Common myeloid progenitor, CD34-positive (primary cell): Measurements from ENCODE around the gene MFSD2B.
"Not testable (repeated sequence)": the region's sequence is repeated elsewhere in the genome, so short reads cannot be mapped to it uniquely, and the experiment has no call there.

Experiments
- CTCF ChIA-PET: fragments of 350-600 bp; sonication (Branson Sonifier 250); formaldehyde crosslinking; loops from one replicate; lab custom pipeline; 2021; ENCODE audit warnings: antibody characterized with exemption; lab: Charles Lee
- POLR2A ChIA-PET: fragments of 350-600 bp; sonication (Branson Sonifier 250); formaldehyde crosslinking; loops from one replicate; lab custom pipeline; 2021; ENCODE audit warnings: antibody characterized with exemption; lab: Charles Lee
- DNase-seq, 3 donors: peaks; one replicate each; pipeline versions ENCODE4 v3.0.0 to v3.0.0-alpha.2; 2013
- H3K27ac ChIP-seq, 2 experiments: 1 replicate in 1 of 2; 2 replicates in 1 of 2; pipeline ENCODE4 v1.7.0; 2013; ENCODE audit warnings: inconsistent platforms in 2 of 2, low read length in 2 of 2, mild to moderate bottlenecking in 2 of 2, low read depth in 1 of 2, moderate library complexity in 1 of 2; ENCODE audit not compliant: severe bottlenecking in 2 of 2, insufficient read depth in 1 of 2, poor library complexity in 1 of 2
- H3K27me3 ChIP-seq, 5 experiments: replicated peaks in 2 of 5; 1 replicate in 3 of 5; 2 replicates in 2 of 5; pipeline versions ENCODE4 v1.6.1 to v1.7.0; 2013; ENCODE audit warnings: low read length in 4 of 5, mild to moderate bottlenecking in 2 of 5, moderate library complexity in 2 of 5, inconsistent platforms in 1 of 5; ENCODE audit not compliant: insufficient read depth in 5 of 5, control insufficient read depth in 4 of 5
- H3K36me3 ChIP-seq, 4 experiments: 1 replicate in 2 of 4; 2 replicates in 2 of 4; pipeline versions ENCODE4 v1.6.1 to v1.7.0; 2013; ENCODE audit warnings: low read length in 3 of 4, control low read depth in 1 of 4, mild to moderate bottlenecking in 1 of 4; ENCODE audit not compliant: control insufficient read depth in 4 of 4, insufficient read depth in 4 of 4
- H3K4me1 ChIP-seq, 4 experiments: 1 replicate in 3 of 4; 2 replicates in 1 of 4; pipeline versions ENCODE4 v1.6.1 to v1.7.1; 2013; ENCODE audit warnings: low read length in 3 of 4, mild to moderate bottlenecking in 3 of 4, control low read depth in 1 of 4, inconsistent platforms in 1 of 4, moderate library complexity in 1 of 4; ENCODE audit not compliant: control insufficient read depth in 4 of 4, insufficient read depth in 4 of 4; ENCODE audit errors: control extremely low read depth in 1 of 4
- H3K4me3 ChIP-seq, 7 experiments: 1 replicate in 4 of 7; 2 replicates in 3 of 7; pipeline versions ENCODE4 v1.5.1 to v1.7.0; 2013; ENCODE audit warnings: mild to moderate bottlenecking in 7 of 7, low read length in 6 of 7, moderate library complexity in 6 of 7, inconsistent platforms in 2 of 7, low read depth in 2 of 7, control low read depth in 1 of 7; ENCODE audit not compliant: insufficient read depth in 4 of 7, control insufficient read depth in 1 of 7; ENCODE audit errors: extremely low read depth in 1 of 7
- H3K9me3 ChIP-seq, 5 experiments: 1 replicate in 4 of 5; 2 replicates in 1 of 5; pipeline versions ENCODE4 v1.6.1 to v1.7.1; 2013; ENCODE audit warnings: low read length in 4 of 5, mild to moderate bottlenecking in 2 of 5, inconsistent platforms in 1 of 5, low read depth in 1 of 5, moderate library complexity in 1 of 5; ENCODE audit not compliant: control insufficient read depth in 4 of 5, insufficient read depth in 2 of 5; ENCODE audit errors: control extremely low read depth in 1 of 5
- WGBS: methylation state at CpG from one replicate; pipeline ENCODE4 v1.1.5; 2013; ENCODE audit not compliant: insufficient coverage; 5-methylcytosine and 5-hydroxymethylcytosine counted together

The MFSD2B gene

GRCh38 chr2:24012521-24013188, 2.8 kb downstream of the MFSD2B start:
- peak overlapping the region in 1 of 2 experiments; percentile 77 for H3K27ac ChIP-seq
- no peaks in the 10 kb centered on the region for H3K9me3 ChIP-seq
- H3K36me3 ChIP-seq, result no peaks in the 10 kb centered on the region
- DNase-seq, result no peak
- H3K4me3 ChIP-seq, result no peak overlapping the region
- 82% methylated on average over 7 of the region's 9 CpGs for WGBS
- ChIA-PET CTCF (interaction anchor here (0.7 to 1.8 kb wide), 5 partner anchors 8 to 72 kb away, joined by 3 to 5 read pairs (median 4); partner anchors contain the start of gene TP53I3), POLR2A (no interaction called here)
- peaks cover 0 to 10% (median 2%) of the 10 kb centered on the region in 5 experiments for H3K27me3 ChIP-seq
- peaks cover 12 to 45% (median 28%) of the 10 kb centered on the region in 4 experiments for H3K4me1 ChIP-seq

- CTCF ChIA-PET, result interaction anchor here (1.2 to 1.9 kb wide), 2 partner anchors 8 to 69 kb away, joined by 3 to 5 read pairs; partner anchors contain the start of gene TP53I3
- H3K36me3 ChIP-seq, H3K27ac ChIP-seq, H3K9me3 ChIP-seq, H3K27me3 ChIP-seq, POLR2A ChIA-PET, DNase-seq, H3K4me3 ChIP-seq: not testable (repeated sequence)
- peaks cover 12 to 35% (median 21%) of the 10 kb centered on the region in 4 experiments for H3K4me1 ChIP-seq
- 94% methylated on average over 3 of the region's 6 CpGs for WGBS
Measured at GRCh38 chr2:24014902-24015301, 5.0 kb downstream of the MFSD2B start.

GRCh38 chr2:24015562-24016375, 5.9 kb downstream of the MFSD2B start:
- H3K4me3 ChIP-seq, result no peak overlapping the region
- 100% methylated on average over 6 of the region's 11 CpGs for WGBS

GRCh38 chr2:24016376-24016761, 6.5 kb downstream of the MFSD2B start:
- Histone ChIP-seq H3K9me3 (no peaks in the 10 kb centered on the region), H3K36me3 (no peaks in the 10 kb centered on the region), H3K27me3 (no peaks in the 10 kb centered on the region), H3K4me1 (peaks cover 2 to 21% (median 8%) of the 10 kb centered on the region in 4 experiments), H3K27ac (no peak overlapping the region), H3K4me3 (no peak overlapping the region)
- CTCF ChIA-PET, result interaction anchor here (1.9 kb wide), 1 partner anchor 68 kb away, joined by 5 read pairs; the partner anchor contains the start of gene TP53I3
- no peak for DNase-seq
- 92% methylated on average over 8 of the region's 9 CpGs for WGBS
- POLR2A ChIA-PET, result no interaction called here

More at GRCh38 chr2:24015562-24016375, 5.9 kb downstream of the MFSD2B start:
- Histone ChIP-seq H3K27ac (no peak overlapping the region), H3K27me3 (no peaks in the 10 kb centered on the region), H3K36me3 (no peaks in the 10 kb centered on the region), H3K4me1 (peaks cover 8 to 27% (median 13%) of the 10 kb centered on the region in 4 experiments), H3K9me3 (no peaks in the 10 kb centered on the region)
- DNase-seq, result no peak
- CTCF ChIA-PET, result interaction anchor here (1.9 kb wide), 1 partner anchor 68 kb away, joined by 5 read pairs; the partner anchor contains the start of gene TP53I3
- POLR2A ChIA-PET, result no interaction called here

GRCh38 chr2:24016853-24017703, 7.2 kb downstream of the MFSD2B start:
- Histone ChIP-seq H3K27me3 (no peaks in the 10 kb centered on the region), H3K36me3 (peaks cover 0 to 2% (median under 1%) of the 10 kb centered on the region in 4 experiments), H3K27ac (no peak overlapping the region), H3K9me3 (no peaks in the 10 kb centered on the region), H3K4me1 (peaks cover 0 to 14% (median 3%) of the 10 kb centered on the region in 4 experiments), H3K4me3 (no peak overlapping the region)
- POLR2A ChIA-PET, result no interaction called here
- CTCF ChIA-PET, result no interaction called here
- WGBS, result 92% methylated on average over 34 of the region's 35 CpGs
- DNase-seq, result peak in 1 of 3 donors; percentile 17

- no peak for DNase-seq
- CTCF ChIA-PET, result no interaction called here
- H3K36me3 ChIP-seq, result peaks cover 0 to 7% (median 5%) of the 10 kb centered on the region in 4 experiments
- H3K9me3 ChIP-seq, result no peaks in the 10 kb centered on the region
- POLR2A ChIA-PET, result no interaction called here
- H3K27me3 ChIP-seq, result no peaks in the 10 kb centered on the region
- H3K4me3 ChIP-seq, result no peak overlapping the region
- 92% methylated on average over 2 of the region's 8 CpGs for WGBS
- peaks cover 0 to 9% (median 3%) of the 10 kb centered on the region in 4 experiments for H3K4me1 ChIP-seq
- no peak overlapping the region for H3K27ac ChIP-seq
Measured at GRCh38 chr2:24017711-24018110, 7.8 kb downstream of the MFSD2B start.
